Measurements from ENCODE around the gene CCL14. TPM values are rescaled to one million over a fixed set of nuclear protein-coding genes. Genes with fewer than 3 reads are reported as not detected.
A peak's percentile ranks its signal among the peaks of the same experiment; 100 is the strongest.

CCL14 gene
- total RNA-seq, 1 donor from 2014 or later, result 11.2 TPM

DNA sequence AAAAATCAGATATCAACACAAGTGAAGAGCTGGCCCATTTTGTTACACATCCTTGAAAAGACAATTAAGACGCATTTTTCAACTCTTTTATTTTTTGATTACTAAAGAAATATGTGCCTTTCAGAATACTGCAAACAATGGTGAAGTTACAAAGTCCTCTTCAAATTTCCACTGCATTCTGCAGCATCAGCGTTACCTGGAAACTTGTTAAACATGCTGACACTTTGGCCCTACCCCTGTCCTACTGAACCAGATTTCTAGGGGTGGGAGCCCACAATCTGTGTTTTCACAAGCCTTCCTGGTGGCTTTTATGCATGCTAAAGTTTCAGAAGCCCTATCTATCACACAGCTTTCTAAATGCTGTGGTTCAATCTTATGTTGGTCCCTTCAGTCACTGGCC is 4.5 kb upstream of the CCL14 start:
- no peak for DNase-seq (ENCODE audit: extremely low read depth, low read depth, low spot score)

DNA sequence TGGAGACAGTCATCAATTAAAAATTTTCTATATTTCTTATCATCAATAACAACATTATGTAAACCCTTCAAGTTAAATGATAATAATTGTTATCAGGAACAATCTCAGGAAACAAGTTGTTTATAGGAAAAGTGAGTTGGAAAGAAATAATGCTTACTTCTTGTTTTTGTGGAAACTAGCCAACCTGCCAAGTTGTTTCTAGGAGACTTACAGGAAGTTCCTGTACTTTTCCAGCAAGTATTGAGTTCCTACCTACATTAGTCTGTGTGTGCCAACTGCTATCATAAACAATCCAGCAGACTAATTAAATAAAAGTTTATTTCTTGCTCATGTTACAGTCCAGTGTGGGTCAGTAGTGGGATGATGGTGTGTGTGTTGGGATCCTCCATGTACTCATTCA is 1.6 kb upstream of the CCL14 start:
- no peak for DNase-seq (ENCODE audit: extremely low read depth, low read depth, low spot score)

DNA sequence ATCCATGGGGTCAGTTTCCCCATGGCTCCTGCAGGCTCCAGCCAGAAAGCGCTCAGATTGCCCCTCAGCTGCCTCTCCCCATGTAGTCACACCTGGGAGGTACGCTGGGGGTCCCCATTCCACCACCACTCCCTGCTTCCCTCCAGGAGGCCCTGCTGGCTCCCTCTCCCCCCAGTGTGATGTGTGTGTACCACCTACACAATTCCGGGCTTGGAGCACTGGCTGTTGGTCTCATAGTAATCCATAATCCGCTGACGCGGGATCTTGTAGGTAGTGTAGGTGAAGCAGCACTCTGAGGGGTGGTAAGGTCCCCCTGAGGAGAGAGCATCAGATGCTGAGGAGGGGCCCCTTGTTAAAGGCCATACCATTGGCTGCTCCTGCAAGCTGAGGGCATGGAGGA is 2.4 kb downstream of the CCL14 start:
- no peak for DNase-seq (ENCODE audit: extremely low read depth, low read depth, low spot score)

DNA sequence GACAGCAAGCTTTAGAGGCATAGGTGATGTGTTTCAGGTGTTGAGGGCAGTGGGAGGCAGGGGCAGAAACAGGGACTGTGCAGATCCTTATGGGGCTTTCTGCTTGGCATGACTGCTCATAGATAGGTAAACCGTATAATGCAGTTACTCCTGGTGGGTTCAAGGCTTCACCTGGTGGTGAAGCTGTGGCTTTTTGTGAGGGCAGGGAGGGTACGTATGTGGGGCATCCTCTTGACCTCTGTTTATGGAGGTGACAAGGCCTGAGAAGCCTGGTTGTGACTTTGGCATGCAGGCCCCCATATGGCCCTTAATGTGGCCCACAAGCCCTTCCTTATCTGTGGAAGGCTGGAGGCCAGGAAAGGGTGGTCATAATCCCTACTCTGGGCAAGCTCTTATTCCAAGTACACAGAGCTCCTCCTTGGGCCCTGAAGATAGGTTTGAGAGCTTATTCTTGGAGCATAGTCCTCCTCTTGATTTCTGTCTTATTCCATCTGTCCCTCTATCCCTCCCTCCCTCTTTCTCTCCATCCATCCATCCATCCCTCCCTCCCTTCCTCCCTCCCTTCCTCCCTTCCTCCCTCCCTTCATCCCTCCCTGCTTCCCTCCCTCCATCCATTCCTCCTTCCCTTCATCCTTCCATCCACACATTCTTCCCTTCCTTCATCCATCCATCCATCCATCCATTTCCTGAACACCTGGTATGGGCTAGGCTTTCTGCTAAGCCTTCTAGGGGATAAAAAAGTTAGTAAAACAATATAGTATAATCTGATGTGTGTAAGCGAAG is 3.9 kb downstream of the CCL14 start:
- DNase-seq (ENCODE audit: extremely low read depth, low read depth, low spot score), result no peak

- DNase-seq (ENCODE audit: extremely low read depth, low read depth, low spot score), result no peak
Measured at GRCh38 chr17:35981908-35982330, 4.6 kb downstream of the CCL14 start.

DNA sequence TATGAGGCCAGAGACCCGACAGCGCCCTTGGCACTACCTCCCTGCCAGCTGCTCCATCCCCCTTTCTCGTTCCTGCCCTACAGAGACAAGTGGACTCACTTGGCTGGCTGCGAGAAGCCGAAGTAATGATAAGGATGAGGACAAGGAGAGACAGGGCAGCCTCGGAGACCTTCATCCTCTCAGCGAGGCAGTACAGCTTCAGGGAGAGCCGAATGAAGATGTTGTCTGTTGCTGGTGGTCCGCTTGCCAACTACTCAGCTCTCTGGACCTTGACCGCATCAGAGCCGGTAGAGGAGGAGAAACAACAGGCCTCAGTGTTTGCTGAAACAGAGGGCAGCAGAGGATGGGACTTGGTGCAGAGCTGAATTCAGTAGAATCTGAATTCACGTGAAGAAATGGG is 5.3 kb downstream of the CCL14 start, which contains the start of gene CCL16:
TSS of gene CCL16 (minus strand) at position 252 of the 400 bp plus-strand sequence. CDS start at position 175, 77 bp downstream.
- no peak for DNase-seq (ENCODE audit: extremely low read depth, low read depth, low spot score)

- DNase-seq (ENCODE audit: extremely low read depth, low read depth, low spot score), result no peak
Measured at GRCh38 chr17:35978346-35978745, 8.2 kb downstream of the CCL14 start.

DNA sequence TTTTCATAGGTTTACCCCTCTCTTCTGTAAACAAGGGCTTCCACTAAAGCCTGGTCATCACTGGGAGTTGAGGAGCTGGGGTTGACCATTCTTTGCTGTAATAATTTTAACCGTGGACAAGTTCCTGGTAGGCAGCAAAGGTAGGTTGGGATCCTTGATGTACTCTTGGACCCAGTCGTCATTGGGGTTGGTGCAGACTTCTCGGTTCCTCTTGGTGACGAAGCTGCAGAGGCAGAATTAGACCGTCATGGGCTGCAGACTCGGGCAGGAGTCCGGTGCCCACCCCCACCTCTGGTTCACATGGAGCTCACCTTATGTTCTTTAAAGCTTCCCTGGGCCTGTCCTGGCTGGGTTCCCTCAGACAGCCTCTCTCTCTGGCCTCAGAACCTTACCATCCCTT is 9.0 kb downstream of the CCL14 start:
- no peak for DNase-seq (ENCODE audit: extremely low read depth, low read depth, low spot score)

DNA sequence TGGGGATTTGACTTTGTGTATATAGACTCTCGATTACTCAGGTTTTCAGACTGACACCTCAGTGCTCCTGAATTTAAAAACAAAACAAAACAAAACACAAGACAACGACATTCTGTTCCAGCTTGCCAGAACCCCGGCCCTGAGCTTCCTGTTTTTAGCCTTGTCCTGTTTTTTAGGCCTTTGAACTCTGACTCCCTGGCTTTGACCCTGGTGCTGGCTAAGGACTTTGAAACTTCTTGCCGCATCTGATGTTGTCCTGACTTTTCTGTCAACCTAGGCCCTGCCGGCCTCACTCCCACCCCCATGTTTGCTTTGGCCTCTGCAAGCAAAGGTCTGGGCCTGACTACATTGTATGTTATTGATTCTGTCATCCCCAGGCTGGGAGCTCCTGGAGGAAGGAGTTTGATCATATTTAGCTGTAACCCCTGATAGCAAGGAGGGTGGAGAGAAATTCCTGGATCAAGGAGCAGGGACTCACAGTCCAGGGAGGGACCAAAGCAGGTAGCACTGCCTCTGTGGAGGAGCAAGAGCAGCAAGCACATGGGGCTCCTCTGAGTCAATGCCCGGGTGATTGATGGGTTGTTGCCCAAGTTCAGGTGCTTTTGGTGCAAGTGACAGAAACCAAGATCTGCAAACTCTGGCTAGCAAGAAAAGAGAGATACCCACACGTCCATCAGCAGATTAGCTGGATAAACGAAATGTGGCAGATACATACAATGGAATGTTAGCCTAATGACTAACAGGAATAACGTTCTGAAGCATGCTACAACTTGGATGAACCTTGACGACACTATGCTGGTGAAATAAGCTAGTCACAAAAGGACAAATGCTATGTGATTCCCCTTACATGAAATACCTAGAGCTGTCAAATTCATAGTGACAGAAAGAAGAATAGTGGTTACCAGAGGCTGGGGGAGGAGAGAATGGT is 12.9 kb downstream of the CCL14 start:
- no peak for DNase-seq (ENCODE audit: extremely low read depth, low read depth, low spot score)

GRCh38 chr17:35972945-35973332 is 13.6 kb downstream of the CCL14 start:
- no peak for DNase-seq (ENCODE audit: extremely low read depth, low read depth, low spot score)

DNA sequence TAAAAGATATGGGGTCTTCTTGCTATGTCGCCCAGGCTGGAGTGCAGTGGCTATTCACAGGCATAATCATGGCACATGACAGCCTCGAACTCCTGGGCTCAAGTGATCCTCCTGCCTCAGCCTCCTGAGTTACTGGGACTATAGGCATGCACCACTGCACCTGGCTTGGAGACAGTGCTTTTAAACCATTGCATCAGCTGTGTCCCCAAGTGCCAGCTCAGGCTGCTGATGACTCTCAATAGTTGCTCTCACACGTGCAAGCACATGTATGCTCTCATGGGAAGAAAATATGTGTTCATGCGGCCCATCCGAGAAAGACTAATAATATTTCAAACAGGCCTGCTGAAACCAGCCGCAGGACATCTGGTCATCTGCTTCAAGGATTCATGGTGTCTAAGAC is 14.0 kb downstream of the CCL14 start:
- DNase-seq (ENCODE audit: extremely low read depth, low read depth, low spot score), result no peak

GRCh38 chr17:35972066-35972465 is 14.5 kb downstream of the CCL14 start:
- no peak for DNase-seq (ENCODE audit: extremely low read depth, low read depth, low spot score)

GRCh38 chr17:35969558-35970380 is 16.8 kb downstream of the CCL14 start:
- peak; percentile 72 for DNase-seq (ENCODE audit: extremely low read depth, low read depth, low spot score)

DNA sequence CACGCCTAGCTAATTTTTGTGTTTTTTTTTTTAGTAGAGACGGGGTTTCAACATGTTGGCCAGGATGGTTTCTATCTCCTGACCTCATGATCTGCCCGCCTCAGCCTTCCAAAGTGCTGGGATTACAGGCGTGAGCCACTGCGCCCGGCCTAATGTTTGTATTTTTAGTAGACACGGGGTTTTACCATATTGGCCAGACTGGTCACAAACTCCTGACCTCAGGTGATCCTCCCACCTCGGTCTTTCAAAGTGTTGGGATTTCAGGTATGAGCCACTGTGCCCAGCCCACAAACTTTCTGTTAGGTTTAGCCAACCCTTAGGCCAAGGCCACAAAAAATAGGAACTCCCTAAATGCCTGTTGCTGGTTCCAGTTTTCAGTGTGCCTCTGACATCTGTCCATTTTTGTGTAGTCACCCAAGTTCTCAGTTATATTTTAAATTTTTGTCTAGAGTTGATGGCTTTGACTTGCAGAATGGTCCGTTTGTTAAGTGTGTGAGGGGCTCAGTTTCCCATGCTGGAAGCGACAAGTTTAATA is 17.9 kb downstream of the CCL14 start:
- no peak for DNase-seq (ENCODE audit: extremely low read depth, low read depth, low spot score)

GRCh38 chr17:35965272-35965671 is 21.3 kb downstream of the CCL14 start:
- DNase-seq (ENCODE audit: extremely low read depth, low read depth, low spot score), result no peak

DNA sequence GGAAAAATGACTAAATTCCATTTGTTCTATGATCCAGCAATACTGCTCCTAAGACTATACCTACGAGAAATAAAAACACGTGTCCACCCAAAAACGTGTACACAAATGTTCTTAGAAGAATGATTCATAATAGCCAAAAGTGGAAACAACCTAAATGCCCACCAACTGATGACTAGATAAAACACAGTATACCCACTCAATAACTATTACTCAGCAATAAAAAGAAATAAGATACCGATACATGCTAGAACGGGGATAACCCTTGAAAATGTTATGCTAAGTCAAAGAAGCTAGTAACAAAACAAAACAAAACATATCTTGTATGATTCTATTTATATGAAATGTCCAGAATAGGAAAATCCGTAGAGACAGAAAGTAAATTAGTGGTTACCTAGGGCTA is 22.9 kb downstream of the CCL14 start:
- no peak for DNase-seq (ENCODE audit: extremely low read depth, low read depth, low spot score)

DNA sequence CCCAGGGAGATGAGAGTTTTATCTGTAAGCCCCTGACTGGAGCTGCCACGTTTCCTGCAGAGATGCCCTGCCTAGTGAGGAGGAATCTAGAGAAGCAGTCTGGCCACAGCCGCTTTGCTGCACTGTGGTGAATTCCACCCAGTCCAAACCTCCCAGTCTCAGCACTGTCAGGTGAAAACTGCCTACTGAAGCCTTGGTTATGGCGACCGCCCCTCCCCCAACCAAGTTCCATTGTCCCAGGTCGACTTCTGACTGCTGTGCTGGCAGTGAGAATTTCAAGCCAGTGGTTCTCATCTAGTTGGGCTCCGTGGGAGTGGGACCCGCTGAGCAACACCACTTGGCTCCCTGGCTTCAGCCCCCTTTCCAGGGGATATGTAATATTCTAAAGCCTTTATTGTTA is 32.8 kb downstream of the CCL14 start:
- no peak for DNase-seq (ENCODE audit: extremely low read depth, low read depth, low spot score)

GRCh38 chr17:35949401-35949800 is 37.1 kb downstream of the CCL14 start:
- DNase-seq (ENCODE audit: extremely low read depth, low read depth, low spot score), result no peak

DNA sequence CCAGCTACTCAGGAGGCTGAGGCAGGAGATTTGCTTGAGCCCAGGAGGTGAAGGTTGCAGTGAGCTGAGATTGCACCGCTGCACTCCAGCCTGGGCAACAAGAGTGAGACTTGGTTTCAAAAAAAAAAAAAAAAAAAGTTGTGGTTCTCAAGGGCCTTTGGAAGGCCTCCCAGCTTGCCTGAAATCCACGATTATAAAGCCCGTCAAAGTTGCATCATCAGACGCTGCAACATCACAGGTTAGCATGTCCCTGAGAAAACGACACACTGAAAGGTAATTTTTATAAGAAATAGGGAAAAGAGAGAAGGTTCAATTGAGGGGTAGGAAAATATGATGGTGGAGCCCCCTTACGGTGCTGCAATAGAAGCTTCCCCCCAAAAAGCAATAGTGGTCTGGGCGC is 38.4 kb downstream of the CCL14 start:
- no peak for DNase-seq (ENCODE audit: extremely low read depth, low read depth, low spot score)

- no peak for DNase-seq (ENCODE audit: extremely low read depth, low read depth, low spot score)
Measured at GRCh38 chr17:35947156-35947585, 39.4 kb downstream of the CCL14 start.

- DNase-seq (ENCODE audit: extremely low read depth, low read depth, low spot score), result no peak
Measured at GRCh38 chr17:35944151-35944550, 42.4 kb downstream of the CCL14 start.

Data from glomerular endothelial cell (primary cell).